ENCODE measurements around the gene FGF1.

The FGF1 gene

DNA sequence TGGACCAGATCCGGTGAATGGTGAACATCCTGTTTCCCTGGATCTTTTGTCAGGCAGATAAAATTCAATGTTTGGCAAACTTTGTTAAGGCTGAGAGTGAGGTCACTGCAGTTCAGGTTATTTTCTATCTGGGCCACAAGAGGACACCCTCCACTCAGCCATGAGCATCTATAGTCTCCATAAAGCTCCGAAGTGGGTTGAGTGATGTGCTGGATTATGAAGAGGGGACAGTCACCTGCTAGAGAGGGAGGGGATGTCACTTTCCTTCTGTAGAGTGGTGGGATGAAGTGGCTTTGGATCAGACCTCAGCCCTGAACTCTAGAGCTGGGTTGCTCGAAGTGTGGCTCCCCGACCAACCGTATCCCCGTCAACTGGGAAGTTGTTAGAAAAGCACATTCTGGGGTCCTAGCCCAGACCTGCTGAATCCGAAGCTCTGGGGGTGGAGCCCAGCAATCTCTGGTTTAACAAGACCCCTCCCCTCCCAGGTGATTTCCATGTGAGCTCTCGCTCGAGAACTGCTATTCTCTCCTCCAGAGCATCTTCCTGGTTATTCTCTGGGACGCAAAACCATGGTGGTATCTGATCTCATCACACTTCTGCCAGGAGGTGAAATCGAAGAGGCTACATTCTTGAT lies 31.8 kb upstream of the FGF1 start:
- no CpG with 5 or more reads among the region's 11 CpGs for WGBS (ENCODE audit: insufficient coverage, insufficient read length)
- Histone ChIP-seq H3K36me3 (ENCODE audit: control insufficient read depth, insufficient read depth, low read length) (no peaks in the 10 kb centered on the region), H3K4me3 (ENCODE audit: low read length) (no peak overlapping the region), H3K9me3 (ENCODE audit: control insufficient read depth, insufficient read depth, low read length) (no peaks in the 10 kb centered on the region), H3K4me1 (ENCODE audit: control insufficient read depth, insufficient read depth, low read length) (peaks cover 6% of the 10 kb centered on the region), H3K27ac (ENCODE audit: low read length) (no peak overlapping the region), H3K27me3 (ENCODE audit: control insufficient read depth, insufficient read depth, low read length) (no peaks in the 10 kb centered on the region)
- DNase-seq (ENCODE audit: low read depth, low spot score) = no peak

DNA sequence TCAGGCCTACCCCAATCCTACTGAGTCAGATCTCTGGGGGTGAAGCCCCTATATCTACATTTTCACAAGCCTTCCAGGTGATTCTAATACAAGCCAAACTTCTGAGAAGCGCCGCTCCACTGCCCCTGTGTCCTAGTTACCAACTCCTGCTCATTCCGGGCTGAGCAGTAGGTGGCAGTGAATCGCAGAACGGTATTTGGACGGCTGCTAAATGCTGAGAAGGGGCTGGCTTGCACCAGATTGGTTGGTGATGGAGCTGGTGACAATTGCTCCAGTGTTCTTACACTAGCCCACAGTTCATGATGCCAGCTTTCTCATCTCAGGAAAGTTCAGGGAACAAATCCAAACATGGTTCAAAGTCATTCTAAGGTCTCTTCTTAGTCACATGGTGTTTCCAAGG lies 31.1 kb upstream of the FGF1 start:
- no peak for DNase-seq (ENCODE audit: low read depth, low spot score)
- H3K27me3 ChIP-seq (ENCODE audit: control insufficient read depth, insufficient read depth, low read length) = no peaks in the 10 kb centered on the region
- peaks cover 6% of the 10 kb centered on the region for H3K4me1 ChIP-seq (ENCODE audit: control insufficient read depth, insufficient read depth, low read length)
- no CpG with 5 or more reads among the region's 6 CpGs for WGBS (ENCODE audit: insufficient coverage, insufficient read length)
- H3K36me3 ChIP-seq (ENCODE audit: control insufficient read depth, insufficient read depth, low read length) = no peaks in the 10 kb centered on the region
- no peak overlapping the region for H3K4me3 ChIP-seq (ENCODE audit: low read length)
- no peaks in the 10 kb centered on the region for H3K9me3 ChIP-seq (ENCODE audit: control insufficient read depth, insufficient read depth, low read length)
- no peak overlapping the region for H3K27ac ChIP-seq (ENCODE audit: low read length)

DNA sequence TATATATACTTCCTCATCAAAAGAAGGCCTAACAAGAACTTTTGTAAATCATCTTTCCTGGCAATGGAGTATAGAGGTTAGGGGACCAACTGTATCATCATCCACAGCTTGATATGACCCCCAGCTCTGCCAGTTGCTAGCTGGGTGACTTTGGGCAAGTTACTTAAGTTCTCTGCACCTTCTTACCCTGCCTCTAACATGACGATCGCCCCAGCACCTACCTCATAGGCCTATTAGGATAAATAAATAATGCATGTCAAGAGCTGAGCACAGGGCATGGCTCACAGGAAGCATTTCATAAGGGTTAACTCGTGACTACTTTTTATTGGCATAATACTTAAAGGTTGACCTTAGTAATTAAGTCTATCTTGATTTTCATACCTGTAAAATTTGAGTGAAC lies 29.4 kb upstream of the FGF1 start:
- H3K9me3 ChIP-seq (ENCODE audit: control insufficient read depth, insufficient read depth, low read length) = no peaks in the 10 kb centered on the region
- H3K4me3 ChIP-seq (ENCODE audit: low read length) = no peak overlapping the region
- no CpG with 5 or more reads among the region's 3 CpGs for WGBS (ENCODE audit: insufficient coverage, insufficient read length)
- no peaks in the 10 kb centered on the region for H3K36me3 ChIP-seq (ENCODE audit: control insufficient read depth, insufficient read depth, low read length)
- no peak for DNase-seq (ENCODE audit: low read depth, low spot score)
- H3K27ac ChIP-seq (ENCODE audit: low read length) = no peak overlapping the region
- no peaks in the 10 kb centered on the region for H3K27me3 ChIP-seq (ENCODE audit: control insufficient read depth, insufficient read depth, low read length)
- H3K4me1 ChIP-seq (ENCODE audit: control insufficient read depth, insufficient read depth, low read length) = peaks cover 6% of the 10 kb centered on the region

DNA sequence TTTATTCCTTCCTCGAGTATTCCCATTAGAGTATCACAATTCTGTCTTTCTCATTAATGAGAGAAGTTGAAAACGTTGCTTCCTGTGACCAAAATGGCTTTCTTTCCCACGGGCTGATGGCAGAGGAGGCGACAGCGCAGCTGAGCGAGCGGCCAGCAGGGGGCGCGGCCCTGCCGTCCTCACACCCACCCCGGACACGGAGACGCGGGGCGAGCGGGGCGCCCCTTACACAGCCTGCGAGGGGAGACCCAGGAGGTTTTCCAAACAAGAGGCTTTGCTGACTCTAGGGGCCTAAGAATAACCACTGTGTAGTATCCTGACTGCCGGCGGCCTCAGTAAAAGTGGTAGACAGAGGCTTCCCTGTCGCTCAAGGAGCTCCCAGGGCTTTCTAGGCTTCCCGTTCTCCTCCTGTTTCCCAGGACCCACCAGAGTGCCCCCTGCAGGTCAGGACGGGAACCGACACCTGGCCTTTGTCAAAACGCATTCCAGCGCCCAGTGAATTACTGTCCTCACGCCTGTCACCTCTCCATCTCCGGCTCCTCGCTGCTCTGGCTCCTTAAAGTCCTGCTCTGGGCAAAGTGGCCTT lies 27.3 kb upstream of the FGF1 start:
- Histone ChIP-seq H3K36me3 (ENCODE audit: control insufficient read depth, insufficient read depth, low read length) (no peaks in the 10 kb centered on the region), H3K27ac (ENCODE audit: low read length) (no peak overlapping the region), H3K9me3 (ENCODE audit: control insufficient read depth, insufficient read depth, low read length) (no peaks in the 10 kb centered on the region), H3K27me3 (ENCODE audit: control insufficient read depth, insufficient read depth, low read length) (no peaks in the 10 kb centered on the region), H3K4me1 (ENCODE audit: control insufficient read depth, insufficient read depth, low read length) (peaks cover 5% of the 10 kb centered on the region), H3K4me3 (ENCODE audit: low read length) (peak overlapping the region; percentile 32; the same call in 1 of the 2 replicates)
- no CpG with 5 or more reads among the region's 29 CpGs for WGBS (ENCODE audit: insufficient coverage, insufficient read length)
- DNase-seq (ENCODE audit: low read depth, low spot score) = peak; percentile 81

DNA sequence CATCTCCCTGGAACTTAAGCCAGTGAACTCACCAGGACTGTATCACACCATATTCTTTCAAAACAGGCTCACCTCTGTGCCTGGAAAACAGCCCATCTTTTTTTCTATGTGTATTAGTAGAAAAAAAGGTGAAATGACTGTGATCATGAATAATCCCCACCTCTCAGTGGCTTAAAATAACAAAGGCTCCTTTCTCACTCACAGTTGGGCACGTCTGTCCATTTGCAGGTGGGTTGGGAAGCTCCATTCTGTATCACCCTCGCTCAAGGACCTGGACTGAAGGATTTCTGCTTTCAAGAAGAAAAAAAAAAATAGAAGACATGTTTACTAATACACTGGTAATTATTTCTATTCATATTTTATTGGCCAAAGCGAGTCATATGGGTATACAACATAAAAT lies 17.3 kb upstream of the FGF1 start:
- no peaks in the 10 kb centered on the region for H3K9me3 ChIP-seq (ENCODE audit: control insufficient read depth, insufficient read depth, low read length)
- H3K27me3 ChIP-seq (ENCODE audit: control insufficient read depth, insufficient read depth, low read length) = no peaks in the 10 kb centered on the region
- H3K4me3 ChIP-seq (ENCODE audit: low read length) = no peak overlapping the region; the same call in 1 of the 2 replicates
- H3K36me3 ChIP-seq (ENCODE audit: control insufficient read depth, insufficient read depth, low read length) = peaks cover 4% of the 10 kb centered on the region; the same call in 1 of the 2 replicates
- no peak overlapping the region for H3K27ac ChIP-seq (ENCODE audit: low read length)
- WGBS (ENCODE audit: insufficient coverage, insufficient read length) = no CpG with 5 or more reads among the region's 3 CpGs
- no peaks in the 10 kb centered on the region; the same call in 1 of the 2 replicates for H3K4me1 ChIP-seq (ENCODE audit: control insufficient read depth, insufficient read depth, low read length)
- DNase-seq (ENCODE audit: low read depth, low spot score) = no peak

DNA sequence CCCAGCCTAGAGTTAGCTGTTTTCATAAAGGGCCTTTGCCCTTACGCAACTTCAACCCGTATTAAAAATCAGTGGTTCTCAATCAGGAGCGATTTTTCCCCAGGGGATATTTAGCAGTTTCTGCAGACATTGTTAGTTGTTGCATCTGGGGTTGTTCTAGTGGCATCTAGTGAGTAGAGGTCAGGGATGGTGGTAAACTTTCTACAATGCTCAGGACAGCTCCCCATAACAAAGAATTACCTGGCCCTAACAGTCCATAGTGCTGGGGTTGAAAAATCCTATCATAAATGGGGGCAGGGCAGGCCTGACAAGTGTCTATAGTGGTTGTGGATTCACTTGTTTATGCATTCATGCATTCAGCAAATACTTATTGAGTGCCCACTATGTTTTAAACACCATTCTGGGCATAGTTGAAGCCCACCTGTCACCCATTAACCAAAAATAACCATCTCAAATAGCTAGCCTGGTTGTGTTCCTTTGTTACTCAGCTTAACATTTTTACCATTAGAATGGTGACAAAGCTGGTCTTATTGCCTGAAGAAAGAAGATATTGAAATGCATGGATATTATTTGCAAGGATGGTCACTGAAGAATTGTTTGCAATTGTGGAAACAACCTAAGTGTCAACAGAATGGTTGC lies 15.9 kb upstream of the FGF1 start:
- Histone ChIP-seq H3K4me3 (ENCODE audit: low read length) (no peak overlapping the region), H3K9me3 (ENCODE audit: control insufficient read depth, insufficient read depth, low read length) (no peaks in the 10 kb centered on the region), H3K4me1 (ENCODE audit: control insufficient read depth, insufficient read depth, low read length) (no peaks in the 10 kb centered on the region; the same call in 1 of the 2 replicates), H3K36me3 (ENCODE audit: control insufficient read depth, insufficient read depth, low read length) (peaks cover 4% of the 10 kb centered on the region; the same call in 1 of the 2 replicates), H3K27ac (ENCODE audit: low read length) (no peak overlapping the region), H3K27me3 (ENCODE audit: control insufficient read depth, insufficient read depth, low read length) (no peaks in the 10 kb centered on the region)
- no CpG with 5 or more reads among the region's 3 CpGs for WGBS (ENCODE audit: insufficient coverage, insufficient read length)
- no peak for DNase-seq (ENCODE audit: low read depth, low spot score)

DNA sequence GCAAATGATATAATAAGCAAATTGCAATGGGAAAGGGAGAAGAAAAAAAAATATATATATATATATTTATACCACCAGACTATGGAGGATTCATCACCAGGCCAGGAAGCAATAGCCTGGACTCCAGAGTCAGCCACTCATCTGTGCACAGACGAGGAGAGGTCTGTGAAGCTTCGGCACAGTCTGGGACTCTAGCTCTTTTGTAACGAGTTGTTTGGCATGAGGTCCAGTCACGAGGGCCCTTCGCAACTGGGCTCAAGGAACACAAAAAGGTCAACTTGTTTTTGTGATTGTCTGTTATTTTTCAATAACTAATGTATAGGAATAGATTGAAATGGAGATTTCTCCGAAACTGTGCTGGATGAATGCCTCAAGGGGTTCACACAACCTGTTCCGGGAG lies 14.7 kb upstream of the FGF1 start:
- no peak for DNase-seq (ENCODE audit: low read depth, low spot score)
- H3K27ac ChIP-seq (ENCODE audit: low read length) = no peak overlapping the region
- WGBS (ENCODE audit: insufficient coverage, insufficient read length) = no CpG with 5 or more reads among the region's 7 CpGs
- no peaks in the 10 kb centered on the region for H3K36me3 ChIP-seq (ENCODE audit: control insufficient read depth, insufficient read depth, low read length)
- H3K9me3 ChIP-seq (ENCODE audit: control insufficient read depth, insufficient read depth, low read length) = no peaks in the 10 kb centered on the region
- H3K4me1 ChIP-seq (ENCODE audit: control insufficient read depth, insufficient read depth, low read length) = no peaks in the 10 kb centered on the region; the same call in 1 of the 2 replicates
- H3K4me3 ChIP-seq (ENCODE audit: low read length) = no peak overlapping the region
- H3K27me3 ChIP-seq (ENCODE audit: control insufficient read depth, insufficient read depth, low read length) = no peaks in the 10 kb centered on the region

DNA sequence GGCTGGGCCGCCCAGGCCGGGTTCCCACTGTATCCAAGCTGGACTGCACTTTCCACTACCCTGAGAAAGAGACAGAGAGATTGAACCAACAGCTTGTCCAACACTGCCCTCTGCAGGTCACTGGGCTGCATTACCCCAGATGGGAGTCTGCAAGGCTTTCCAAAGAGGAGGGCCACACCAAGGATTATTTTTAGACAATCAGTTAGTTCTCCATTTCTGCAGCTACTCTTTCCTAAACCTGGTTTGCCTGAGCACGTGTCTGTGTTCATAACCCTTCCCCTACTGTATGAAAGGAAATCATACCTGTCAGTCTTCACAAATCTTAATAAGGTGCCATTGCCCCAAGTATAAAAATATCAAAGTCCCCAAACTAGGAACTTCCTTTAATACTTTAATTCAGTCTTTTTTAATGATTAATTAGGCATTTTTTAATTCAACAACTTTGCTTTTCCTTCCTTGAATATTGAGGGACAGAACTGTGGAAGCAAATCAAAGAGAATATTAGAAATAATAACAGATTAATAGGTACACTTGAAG lies 13.4 kb upstream of the FGF1 start:
- Histone ChIP-seq H3K27ac (ENCODE audit: low read length) (no peak overlapping the region), H3K4me1 (ENCODE audit: control insufficient read depth, insufficient read depth, low read length) (no peaks in the 10 kb centered on the region; the same call in 1 of the 2 replicates), H3K36me3 (ENCODE audit: control insufficient read depth, insufficient read depth, low read length) (no peaks in the 10 kb centered on the region), H3K27me3 (ENCODE audit: control insufficient read depth, insufficient read depth, low read length) (no peaks in the 10 kb centered on the region), H3K4me3 (ENCODE audit: low read length) (no peak overlapping the region), H3K9me3 (ENCODE audit: control insufficient read depth, insufficient read depth, low read length) (no peaks in the 10 kb centered on the region)
- peak; percentile 90 for DNase-seq (ENCODE audit: low read depth, low spot score)
- WGBS (ENCODE audit: insufficient coverage, insufficient read length) = no CpG with 5 or more reads among the region's 3 CpGs

DNA sequence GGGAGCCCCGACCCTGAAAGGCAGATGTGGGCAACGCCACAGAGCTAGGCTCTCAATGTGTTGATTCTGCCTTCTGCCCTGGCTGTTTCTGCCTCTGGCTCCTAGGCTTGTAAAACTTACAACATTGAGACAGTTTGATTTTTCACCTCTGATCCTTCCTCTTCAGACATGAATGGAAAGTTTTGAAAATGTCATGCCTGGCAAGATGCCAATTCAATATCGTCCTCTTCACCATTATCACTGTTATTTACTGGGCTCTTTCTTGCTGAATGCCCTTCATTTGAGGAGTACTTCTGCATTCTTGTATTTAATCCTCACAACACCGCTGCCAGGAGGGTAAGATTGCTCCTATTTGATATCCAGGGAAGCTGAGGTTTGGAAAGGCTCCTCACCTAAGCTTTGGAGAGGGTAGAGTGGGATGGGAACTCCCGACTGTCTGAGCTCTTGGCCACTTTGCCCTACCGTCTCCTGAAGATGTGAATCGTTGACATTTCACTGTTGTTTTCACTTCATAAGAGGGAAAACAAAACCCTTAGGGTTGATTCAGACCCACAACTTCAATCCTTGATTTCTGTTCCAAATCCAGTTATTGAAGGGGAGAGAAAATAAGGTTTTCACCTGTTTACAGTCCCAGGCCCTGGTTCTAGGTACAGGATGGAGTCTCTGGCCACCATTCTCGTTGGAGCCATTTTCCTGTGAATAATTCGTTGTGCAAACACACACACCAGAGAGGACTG lies 12.7 kb upstream of the FGF1 start:
- Histone ChIP-seq H3K9me3 (ENCODE audit: control insufficient read depth, insufficient read depth, low read length) (no peaks in the 10 kb centered on the region), H3K27me3 (ENCODE audit: control insufficient read depth, insufficient read depth, low read length) (no peaks in the 10 kb centered on the region), H3K36me3 (ENCODE audit: control insufficient read depth, insufficient read depth, low read length) (no peaks in the 10 kb centered on the region), H3K4me1 (ENCODE audit: control insufficient read depth, insufficient read depth, low read length) (no peaks in the 10 kb centered on the region; the same call in 1 of the 2 replicates), H3K4me3 (ENCODE audit: low read length) (no peak overlapping the region), H3K27ac (ENCODE audit: low read length) (no peak overlapping the region)
- no CpG with 5 or more reads among the region's 9 CpGs for WGBS (ENCODE audit: insufficient coverage, insufficient read length)
- DNase-seq (ENCODE audit: low read depth, low spot score) = no peak
